Embryonic facial prominence (tissue), 1 donor: ENCODE data around the gene SOCS7.

Experiments
- DNase-seq: peaks from one replicate; pipeline ENCODE4 v3.0.0-alpha.2; 2016; ENCODE audit errors: extremely low spot score

SOCS7 gene

DNA sequence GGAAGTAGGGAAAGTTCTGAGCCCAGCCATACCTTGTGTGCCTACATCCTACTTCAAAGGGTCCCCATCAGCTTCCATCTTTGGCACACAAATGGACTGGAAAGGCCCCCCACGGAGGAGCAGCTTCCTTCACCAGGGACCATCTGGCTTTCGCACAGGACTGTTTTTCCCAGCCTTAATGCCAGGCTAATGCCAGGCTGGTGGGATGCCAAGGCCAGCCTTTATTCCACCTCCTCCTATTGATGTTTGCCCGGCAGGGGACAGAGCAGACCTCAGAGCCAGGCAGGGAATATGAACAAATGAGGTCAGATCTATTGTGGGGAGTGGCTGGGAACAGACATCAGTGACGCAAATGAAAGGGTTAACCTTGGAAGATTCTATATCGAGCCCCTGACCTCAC lies 13.6 kb upstream of the SOCS7 start:
- no peak for DNase-seq

DNA sequence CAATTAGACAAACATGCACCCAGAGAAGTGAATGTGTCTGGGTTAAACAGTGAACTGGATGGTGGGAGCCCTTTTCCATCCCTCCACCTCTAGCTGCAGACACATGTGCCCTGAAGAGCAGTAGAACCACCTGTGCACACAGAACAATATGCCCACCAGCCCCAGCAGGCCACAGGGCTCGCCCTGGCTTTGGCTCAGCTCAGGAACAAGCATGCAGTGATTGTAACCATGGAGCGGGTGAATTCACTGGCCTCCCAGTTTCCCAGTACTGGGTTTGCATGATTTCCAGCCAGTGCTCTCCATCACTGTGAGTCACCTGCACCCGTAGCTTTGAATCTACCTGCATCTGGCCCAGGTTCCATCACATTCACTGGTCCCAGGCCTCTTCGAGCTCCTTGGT lies 13.1 kb upstream of the SOCS7 start:
- DNase-seq = no peak

DNA sequence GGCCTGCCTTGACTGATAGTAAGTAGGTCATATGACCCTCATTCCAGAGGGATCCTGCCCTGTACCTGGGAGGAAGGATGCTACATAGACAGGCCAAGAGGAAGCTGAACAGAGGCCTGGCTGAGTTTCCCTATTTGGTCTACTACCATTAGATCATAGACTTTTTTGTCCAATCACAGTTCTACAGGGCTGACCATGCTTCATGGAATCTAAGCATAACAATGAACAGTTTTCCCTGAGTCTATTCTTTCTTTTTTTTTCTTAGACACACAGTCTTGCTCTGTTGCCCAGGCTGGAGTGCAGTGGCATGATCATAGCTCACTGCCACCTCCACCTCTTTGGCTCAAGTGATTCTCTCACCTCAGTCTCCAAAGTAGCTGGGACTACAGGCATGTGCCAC lies 11.8 kb upstream of the SOCS7 start:
- DNase-seq = no peak

DNA sequence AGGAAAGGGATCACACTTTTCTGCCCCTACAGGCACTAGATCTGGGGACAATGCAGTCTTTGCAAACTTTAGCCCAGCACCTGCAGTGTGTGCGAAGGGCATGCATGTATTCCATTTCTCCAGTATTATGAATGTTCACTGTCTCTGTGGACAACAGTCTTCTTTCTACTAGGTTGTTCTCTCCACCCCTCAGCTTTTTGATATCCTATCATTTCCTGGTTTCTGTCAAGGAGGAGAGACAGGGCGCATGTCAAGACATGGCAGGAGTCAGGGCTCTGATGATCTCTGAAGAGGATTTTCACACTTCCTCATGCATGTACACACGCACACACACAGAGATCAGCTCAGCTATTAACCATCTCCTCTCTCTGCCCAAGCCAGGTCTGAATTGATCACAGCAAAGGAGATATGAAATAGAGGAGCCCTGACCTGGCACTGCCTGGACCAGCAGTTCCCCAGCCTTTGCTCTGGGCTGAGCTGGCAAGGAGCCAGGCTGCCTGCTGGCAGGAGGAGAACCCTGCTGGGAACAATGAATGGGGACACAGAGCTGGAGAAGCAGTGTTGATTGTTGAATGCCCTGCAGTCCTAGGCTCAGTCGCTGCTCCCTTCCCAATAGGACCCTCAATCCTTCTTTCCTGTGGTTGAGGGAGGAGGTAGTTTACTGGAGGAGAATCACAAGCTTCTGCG lies 10.5 kb upstream of the SOCS7 start:
- DNase-seq = no peak

DNA sequence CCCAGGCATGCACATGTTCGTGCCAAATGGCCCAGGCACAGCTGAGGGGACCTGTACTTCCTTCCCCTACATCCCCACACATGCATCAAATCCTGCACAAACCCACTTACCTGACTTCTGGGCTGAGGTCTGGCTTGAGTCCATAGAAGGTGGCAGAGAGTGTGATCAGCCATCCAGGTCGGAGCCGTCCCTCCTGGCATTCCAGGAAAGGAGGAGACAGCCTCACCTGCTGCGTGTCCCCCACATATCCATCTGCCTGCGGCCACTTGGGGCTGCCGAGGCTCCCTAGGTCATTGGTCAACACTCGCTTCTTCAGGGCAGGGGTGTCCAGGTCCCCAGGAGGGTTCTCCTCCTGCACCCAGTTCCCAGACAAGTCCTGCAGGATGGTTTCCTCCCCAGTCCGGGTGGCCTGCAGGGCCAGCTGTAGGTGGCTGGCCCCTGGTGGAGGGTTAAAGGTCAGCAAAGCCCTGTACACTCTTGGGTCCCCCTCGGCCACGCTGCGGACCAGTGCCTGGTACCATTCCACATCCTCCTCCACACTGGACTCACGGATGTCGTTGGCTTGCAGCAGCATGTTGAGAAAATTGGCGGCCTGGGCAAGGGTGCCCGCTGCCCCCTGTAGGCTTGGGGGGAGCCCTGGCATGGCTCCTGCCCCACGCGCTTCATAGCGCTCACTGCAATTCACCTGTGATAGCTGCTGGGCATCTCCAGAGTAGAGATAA lies 8.6 kb upstream of the SOCS7 start:
- DNase-seq = no peak

DNA sequence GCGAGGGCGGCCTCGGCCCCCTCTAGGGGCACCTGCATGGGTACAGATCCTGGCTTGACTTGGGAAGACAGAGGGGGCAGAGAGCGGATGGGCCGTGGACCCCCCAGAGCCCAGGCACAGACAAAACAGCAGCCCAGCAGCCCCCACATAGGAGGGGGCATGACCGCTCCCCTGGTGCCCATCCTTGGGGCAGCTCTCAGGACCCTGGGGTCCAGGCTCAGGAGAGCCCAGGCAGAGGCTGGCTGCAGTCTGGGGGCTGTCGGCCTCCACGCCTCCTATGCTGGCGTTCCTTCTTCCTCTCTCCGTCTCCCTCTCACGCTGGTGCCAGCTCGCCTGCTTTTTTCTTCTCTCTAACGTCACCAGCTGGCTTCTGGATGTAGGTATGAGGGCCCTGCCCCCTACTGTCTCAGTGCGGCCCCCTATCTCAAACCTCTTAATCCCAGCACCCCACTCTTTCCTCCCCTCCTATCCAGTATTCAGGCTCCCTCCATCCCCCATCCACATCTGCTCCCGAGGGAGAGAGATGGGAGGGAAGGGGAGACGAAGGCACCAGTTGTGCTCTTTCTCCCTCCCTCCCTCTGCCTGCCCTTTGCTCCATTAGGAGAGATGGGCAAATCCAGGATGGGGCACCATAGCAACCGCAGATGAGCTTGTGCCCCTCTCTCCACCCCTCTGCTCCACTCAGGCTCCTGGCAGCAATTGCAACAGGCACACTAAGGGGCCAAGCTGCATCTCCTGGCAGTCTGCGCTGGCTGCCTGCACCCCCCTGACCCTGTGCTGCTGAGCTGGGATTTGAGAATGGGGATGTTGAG lies 7.8 kb upstream of the SOCS7 start, which contains the start of gene GPR179:
GPR179 (minus strand) TSS at position 349 of the 812 bp plus-strand sequence; CDS start at position 182, 167 bp downstream.
- DNase-seq = no peak

DNA sequence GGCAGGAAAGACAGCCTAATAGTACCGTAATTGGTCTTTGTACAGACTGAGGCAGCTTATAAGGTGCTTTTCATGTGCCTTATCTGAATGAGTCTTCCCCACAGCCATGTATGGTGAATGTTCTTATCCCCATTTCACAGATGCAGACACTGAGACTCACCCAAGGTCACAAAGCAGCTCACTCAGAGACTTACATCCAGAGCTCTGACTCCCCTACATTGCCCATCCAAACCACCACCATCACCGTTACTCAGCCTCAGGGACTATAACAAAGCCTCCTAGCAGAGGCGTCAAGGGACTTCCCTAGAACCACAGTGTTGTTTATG lies 7.3 kb upstream of the SOCS7 start:
- DNase-seq = no peak

DNA sequence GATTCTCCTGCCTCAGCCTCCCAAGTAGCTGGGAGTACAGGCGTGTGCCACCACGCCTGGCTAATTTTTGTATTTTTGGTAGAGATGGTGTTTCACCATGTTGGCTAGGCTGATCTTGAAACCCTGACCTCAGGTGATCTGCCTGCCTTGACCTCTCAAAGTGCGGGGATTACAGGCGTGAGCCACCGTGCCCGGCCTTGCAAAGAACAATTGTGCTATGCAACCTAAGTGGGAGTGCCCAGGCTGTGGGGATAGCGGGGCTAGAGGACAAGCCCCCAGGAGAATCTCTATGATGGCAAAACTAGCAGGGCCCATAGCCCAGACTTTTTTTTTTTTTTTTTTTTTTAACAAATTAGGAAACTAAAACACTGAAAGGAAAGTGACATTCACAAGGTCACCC lies 5.9 kb upstream of the SOCS7 start:
- DNase-seq = no peak

DNA sequence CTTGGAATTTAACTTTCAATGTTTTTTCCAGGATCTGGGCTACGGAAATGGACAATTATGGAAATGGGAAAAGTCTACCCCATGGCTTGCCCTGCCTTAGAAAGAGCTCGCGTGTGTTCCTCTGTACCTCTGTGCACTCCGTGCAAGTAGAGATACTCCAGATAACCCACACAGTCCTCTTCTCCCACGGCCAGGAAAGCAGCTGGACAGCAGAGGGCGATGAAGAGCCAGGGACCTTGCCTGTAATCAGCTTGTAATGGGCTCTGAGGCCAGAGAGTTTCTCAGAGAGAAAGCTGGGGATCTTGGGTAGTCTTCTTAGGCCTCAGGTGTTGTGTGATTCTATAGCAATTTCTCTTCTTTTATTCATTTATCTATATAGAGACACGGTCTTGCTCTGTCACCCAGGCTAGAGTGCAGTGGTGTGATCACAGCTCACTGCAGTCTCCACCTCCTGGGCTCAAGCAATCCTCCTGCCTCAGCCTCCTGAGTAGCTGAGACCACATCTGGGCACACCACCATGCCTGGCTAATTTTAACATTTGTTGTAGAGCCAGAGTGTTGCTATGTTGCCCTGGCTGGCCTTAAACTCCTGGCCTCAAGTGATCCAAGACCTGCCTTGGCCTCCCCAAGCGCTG lies 2.4 kb upstream of the SOCS7 start:
- DNase-seq = peak; percentile 52

DNA sequence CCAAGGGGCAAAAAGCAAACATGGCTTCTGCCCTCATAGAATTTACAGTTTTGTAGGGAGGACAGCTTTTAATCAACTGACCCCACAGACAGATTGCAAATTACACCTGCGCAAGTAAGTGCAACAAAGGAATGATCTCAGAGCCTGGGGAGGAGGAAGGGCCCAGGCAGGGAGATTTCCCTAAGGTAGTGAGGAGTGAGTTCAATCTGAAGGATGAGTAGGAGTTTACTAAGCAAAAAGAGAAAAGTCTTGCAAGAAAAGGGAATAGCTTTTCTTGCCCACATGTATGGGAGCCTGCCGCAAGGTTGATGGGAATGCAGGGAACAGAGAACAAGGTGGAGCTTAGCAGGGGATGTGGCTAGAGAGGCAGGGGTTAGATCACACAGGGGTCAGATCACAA lies 1.6 kb upstream of the SOCS7 start:
- no peak for DNase-seq

DNA sequence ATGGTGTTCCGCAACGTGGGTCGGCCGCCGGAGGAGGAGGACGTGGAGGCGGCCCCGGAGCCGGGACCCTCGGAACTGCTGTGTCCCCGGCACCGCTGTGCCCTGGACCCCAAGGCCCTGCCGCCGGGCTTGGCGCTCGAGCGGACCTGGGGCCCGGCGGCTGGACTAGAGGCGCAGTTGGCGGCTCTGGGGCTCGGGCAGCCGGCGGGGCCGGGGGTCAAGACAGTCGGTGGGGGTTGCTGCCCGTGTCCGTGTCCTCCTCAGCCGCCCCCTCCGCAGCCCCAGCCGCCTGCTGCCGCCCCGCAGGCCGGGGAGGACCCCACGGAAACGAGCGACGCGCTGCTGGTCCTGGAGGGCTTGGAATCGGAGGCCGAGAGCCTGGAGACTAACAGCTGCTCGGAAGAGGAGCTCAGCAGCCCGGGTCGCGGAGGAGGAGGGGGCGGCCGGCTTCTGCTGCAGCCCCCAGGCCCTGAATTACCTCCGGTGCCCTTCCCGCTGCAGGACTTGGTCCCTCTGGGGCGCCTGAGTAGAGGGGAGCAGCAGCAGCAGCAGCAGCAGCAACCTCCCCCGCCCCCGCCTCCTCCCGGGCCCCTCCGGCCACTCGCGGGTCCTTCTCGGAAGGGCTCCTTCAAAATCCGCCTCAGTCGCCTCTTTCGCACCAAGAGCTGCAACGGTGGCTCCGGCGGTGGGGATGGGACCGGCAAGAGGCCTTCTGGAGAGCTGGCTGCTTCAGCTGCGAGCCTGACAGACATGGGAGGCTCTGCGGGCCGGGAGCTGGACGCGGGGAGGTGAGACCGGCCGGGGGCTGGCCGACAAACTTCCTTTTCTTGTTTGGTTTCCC lies 821 bp downstream of the SOCS7 start:
- no peak for DNase-seq

DNA sequence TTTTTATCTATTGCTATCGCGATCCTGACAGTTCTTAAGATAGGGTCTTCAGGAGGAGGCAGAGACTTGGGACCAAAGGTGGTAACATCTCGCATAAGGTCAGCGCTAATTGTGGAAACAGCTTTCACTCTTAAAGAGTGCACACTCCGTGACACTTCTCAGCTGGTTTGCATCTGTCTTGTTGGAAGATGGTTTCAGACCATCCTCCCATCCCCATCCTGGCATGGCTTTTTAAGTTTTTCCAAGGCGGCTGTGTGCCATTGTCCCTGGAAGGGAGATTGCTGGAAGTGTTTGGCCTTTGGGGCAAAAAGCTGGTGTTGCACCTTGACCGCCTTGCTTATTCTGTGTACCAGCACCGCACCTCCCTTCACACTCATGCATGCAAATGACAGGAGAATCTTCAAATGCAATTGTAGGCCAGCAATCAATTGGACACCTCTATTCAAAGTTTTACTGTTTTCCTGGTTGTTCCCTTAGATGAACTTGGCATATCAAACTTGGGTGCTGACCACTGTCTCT lies 1.5 kb downstream of the SOCS7 start:
- no peak for DNase-seq

DNA sequence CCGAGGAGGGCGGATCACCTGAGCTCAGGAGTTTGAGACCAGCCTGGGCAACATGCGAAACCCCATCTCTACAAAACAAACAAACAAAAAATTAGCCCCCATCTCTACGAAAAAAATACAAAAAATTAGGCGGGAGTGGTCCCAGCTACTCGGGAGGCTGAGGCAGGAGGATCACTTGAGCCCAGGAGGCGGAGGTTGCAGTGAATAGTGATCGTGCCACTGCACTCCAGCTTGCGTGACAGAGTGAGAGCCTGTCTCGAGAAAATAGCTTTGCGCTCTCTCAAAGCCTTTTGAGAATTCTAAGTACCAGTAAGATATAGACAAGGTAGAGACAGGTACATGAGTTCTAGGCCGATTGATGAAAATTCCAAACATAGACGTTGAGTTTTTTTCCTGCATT lies 2.0 kb downstream of the SOCS7 start:
- DNase-seq = no peak

DNA sequence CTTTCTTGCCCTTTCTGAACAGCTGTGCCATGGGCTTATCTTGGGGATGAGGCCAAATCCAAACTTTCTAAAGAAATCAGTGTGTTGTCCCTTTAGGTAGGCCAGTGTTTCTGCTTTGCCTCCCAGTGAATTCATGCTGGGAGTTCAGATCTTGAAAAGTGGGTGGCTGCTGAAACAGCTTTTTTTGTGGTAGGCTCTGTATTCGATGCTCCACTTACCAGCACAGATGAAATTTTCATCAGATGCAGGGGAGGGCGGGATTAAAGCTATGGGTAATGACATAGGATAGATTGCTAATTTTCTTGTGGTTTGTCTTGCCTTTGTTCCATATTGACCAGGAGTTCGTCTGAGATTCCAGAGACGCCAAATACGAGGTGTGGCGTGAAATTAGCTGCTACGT lies 2.8 kb downstream of the SOCS7 start:
- no peak for DNase-seq

DNA sequence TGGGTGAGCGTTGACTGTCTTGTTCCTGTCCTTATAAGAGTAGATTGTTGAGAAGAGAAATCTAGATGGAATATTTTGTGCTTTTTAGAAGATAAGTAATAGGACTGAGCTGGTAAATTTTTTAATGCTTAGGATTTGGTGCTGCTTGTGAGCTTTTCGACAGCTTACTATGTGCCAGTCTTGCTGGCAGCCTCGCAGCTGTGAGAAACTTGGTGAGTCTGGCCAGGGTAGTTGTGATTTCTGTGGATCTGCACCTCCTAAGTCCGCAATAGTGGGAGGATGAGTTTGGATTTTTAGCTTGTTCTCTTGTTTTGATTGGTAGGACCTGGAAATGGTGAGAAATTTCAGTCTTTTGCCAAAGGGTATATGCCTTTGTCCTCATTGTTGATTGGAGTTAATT lies 3.6 kb downstream of the SOCS7 start:
- no peak for DNase-seq

DNA sequence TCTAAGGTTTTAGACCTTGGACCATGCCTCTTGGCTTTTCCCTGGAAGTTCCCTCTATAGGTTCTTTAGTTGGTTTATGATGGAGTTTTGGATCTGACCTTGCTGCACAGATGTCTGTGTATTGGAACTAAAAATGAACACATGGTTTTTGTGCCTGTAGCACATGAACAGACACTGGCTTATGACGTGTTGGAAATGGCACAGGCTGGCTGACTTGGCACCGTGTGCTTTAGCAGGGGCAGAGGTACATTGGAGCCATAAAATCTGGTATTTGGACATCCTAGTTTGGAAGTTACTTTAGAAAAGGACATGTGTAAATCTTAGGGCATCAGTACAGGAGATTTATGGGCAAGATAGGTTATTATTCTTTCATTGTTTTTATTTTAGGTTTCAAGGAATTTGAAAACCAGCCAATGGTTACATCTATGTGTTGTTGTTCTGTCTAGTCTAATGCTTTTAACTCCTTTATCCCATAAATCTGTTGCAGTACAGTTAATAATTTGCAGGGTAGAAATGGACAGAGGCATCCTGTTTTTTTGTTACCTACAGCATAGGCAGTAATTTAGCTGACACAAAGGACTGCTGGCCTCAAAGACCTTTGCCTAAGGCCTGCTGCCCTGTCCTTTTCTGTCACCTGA lies 6.0 kb downstream of the SOCS7 start:
- DNase-seq = no peak

DNA sequence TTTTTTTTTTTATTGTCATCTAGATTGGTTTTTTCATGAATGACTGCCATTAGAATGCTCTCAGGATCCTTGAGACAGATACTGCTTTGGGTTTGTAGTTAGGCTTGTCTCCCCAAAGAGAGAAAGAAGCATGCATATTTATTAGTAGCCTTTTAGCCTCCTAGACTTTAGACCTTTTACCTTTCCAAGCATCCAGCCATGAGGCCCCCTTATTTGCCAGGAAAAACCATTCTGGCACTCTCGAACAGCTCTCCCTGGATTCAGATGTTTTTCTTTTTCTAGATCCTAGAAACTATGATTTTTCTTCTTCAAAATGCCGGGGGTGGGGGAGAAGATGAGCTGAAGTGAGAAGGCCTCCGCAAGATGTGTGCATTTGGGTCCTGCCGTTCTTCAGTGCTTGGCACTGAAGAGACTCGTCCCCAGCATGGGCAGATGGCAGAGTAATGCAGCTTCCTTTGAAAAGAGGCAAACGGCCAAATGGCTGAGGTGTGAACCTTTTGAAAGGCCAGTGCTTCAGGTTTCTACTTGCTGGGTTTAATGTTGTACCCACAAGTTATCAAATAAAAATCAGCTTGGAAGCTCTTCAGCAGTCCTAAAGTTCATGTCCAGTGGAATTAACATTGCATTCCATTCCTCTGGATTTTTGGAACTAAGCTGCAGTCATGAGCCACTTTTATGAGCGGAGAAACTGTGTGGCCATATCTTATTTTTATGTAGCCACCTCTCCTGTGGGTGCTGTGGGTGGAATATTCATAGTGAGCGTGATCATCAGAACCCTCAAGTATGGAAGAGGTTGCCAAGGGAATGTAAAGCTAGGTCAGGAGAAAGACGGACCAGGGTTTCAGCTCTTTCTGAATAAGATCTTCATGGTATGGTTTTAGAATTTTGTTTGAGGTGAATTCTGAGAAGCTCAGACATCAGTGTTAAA lies 7.2 kb downstream of the SOCS7 start:
- DNase-seq = no peak

DNA sequence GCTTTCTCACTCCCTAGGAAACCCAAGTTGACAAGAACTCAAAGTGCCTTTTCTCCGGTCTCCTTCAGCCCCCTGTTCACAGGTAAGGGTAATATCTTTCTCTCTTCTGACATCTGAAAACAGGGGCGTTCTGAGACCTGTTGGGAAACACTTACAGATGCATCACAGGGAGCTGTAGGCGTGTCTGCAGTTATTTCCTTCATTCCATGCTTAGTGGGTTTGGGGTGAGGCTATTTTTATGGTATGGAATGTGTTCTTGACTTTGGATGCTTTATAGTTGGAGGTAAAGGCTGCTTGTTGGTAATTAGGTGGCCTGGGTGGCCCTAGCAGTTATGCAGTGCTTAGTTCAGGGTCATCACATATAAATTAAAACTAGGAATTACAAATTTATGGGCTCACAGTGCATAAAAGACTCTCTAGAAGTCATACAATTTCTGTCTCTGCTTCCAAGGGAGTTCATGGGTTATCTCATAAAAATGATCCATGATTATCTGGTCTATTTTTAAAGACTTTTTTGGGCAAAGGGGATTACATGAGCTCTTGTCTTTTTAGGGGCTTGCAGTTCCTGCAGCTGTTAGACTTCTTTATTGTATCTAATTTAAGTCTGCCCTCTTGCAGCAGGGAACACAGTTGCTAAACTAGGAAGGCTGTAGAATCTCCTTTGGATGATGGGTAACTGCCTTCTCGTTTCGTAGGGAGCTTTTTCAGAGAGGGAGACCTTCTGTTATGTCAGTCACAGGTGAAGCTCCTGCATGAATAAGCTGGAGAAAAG lies 10.2 kb downstream of the SOCS7 start:
- DNase-seq = no peak

DNA sequence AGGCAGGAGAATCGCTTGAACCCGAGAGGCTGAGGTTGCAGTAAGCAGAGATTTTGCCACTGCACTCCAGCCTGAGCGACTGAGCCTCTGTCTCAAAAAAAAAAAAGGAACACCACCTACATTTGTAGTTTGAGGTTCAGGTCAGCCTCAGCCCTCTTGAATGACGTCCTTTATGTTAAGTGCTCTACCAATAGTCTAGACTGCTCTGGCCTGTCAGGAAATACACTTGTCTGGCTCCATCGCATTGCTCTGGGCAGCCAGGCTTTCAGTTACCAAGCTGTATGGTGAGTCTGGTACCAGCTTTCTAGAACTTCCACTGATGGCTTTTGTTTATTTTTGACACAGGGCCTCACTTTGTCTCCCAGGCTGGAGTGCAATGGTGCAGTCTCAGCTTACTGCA lies 11.4 kb downstream of the SOCS7 start:
- no peak for DNase-seq
